Muscle layer of colon (tissue), 2 donors: ENCODE results near the gene HTT.

ENCODE experiments used
- H3K27ac ChIP-seq: one replicate; pipeline ENCODE4 v1.7.0; 2013; ENCODE audit warnings: low read depth, mild to moderate bottlenecking, low read length, moderate library complexity
- H3K27me3 ChIP-seq, 2 donors: one replicate each; pipeline ENCODE4 v1.7.0; 2013; ENCODE audit warnings: low read length in 2 of 2, mild to moderate bottlenecking in 2 of 2; ENCODE audit not compliant: insufficient read depth in 2 of 2, control insufficient read depth in 1 of 2
- H3K36me3 ChIP-seq: one replicate; pipeline ENCODE4 v1.7.0; 2013; ENCODE audit warnings: mild to moderate bottlenecking, low read length; ENCODE audit not compliant: insufficient read depth
- H3K4me1 ChIP-seq: one replicate; pipeline ENCODE4 v1.7.0; 2013; ENCODE audit warnings: mild to moderate bottlenecking, low read length; ENCODE audit not compliant: insufficient read depth
- H3K4me3 ChIP-seq, 2 donors: one replicate each; pipeline ENCODE4 v1.7.0; 2013; ENCODE audit warnings: low read length in 2 of 2, low read depth in 1 of 2, mild to moderate bottlenecking in 1 of 2, moderate library complexity in 1 of 2
- H3K9ac ChIP-seq: one replicate; pipeline ENCODE4 v1.7.0; 2013; ENCODE audit warnings: low read length
- H3K9me3 ChIP-seq: one replicate; pipeline ENCODE4 v1.7.0; 2013; ENCODE audit warnings: mild to moderate bottlenecking, low read length
- donor health status: abdominal sarcoma.
- donor health status: Adenocarcinoma of cecum.

Gene HTT

GRCh38 chr4:3234171-3235029 is 159.9 kb downstream of the HTT start:
- no peak overlapping the region for H3K4me3 ChIP-seq
- no peaks in the 10 kb centered on the region for H3K27me3 ChIP-seq
- no peak overlapping the region for H3K9ac ChIP-seq
- no peak overlapping the region for H3K27ac ChIP-seq
- peaks cover 72% of the 10 kb centered on the region for H3K36me3 ChIP-seq
- no peaks in the 10 kb centered on the region for H3K4me1 ChIP-seq
- H3K9me3 ChIP-seq = no peaks in the 10 kb centered on the region

GRCh38 chr4:3235030-3235345 is 160.5 kb downstream of the HTT start:
- Histone ChIP-seq H3K9me3 (no peaks in the 10 kb centered on the region), H3K4me1 (no peaks in the 10 kb centered on the region), H3K9ac (no peak overlapping the region), H3K4me3 (no peak overlapping the region), H3K27ac (no peak overlapping the region), H3K27me3 (no peaks in the 10 kb centered on the region), H3K36me3 (peaks cover 72% of the 10 kb centered on the region)

GRCh38 chr4:3235581-3235980 is 161.1 kb downstream of the HTT start:
- H3K36me3 ChIP-seq = peaks cover 70% of the 10 kb centered on the region
- no peak overlapping the region for H3K4me3 ChIP-seq
- no peak overlapping the region for H3K9ac ChIP-seq
- H3K27me3 ChIP-seq = no peaks in the 10 kb centered on the region
- peaks cover 1% of the 10 kb centered on the region for H3K4me1 ChIP-seq
- no peak overlapping the region for H3K27ac ChIP-seq
- no peaks in the 10 kb centered on the region for H3K9me3 ChIP-seq

GRCh38 chr4:3236326-3236878 is 161.9 kb downstream of the HTT start:
- Histone ChIP-seq H3K9me3 (no peaks in the 10 kb centered on the region), H3K27me3 (no peaks in the 10 kb centered on the region), H3K4me1 (peaks cover 9% of the 10 kb centered on the region), H3K4me3 (no peak overlapping the region), H3K9ac (no peak overlapping the region), H3K27ac (no peak overlapping the region), H3K36me3 (peaks cover 62% of the 10 kb centered on the region)

GRCh38 chr4:3237266-3237665 is 162.8 kb downstream of the HTT start:
- Histone ChIP-seq H3K4me3 (no peak overlapping the region), H3K36me3 (peaks cover 53% of the 10 kb centered on the region), H3K27ac (no peak overlapping the region), H3K9me3 (no peaks in the 10 kb centered on the region), H3K4me1 (peaks cover 18% of the 10 kb centered on the region), H3K9ac (no peak overlapping the region), H3K27me3 (no peaks in the 10 kb centered on the region)

GRCh38 chr4:3237712-3238560 is 163.5 kb downstream of the HTT start:
- Histone ChIP-seq H3K27ac (no peak overlapping the region), H3K36me3 (peaks cover 47% of the 10 kb centered on the region), H3K4me1 (peaks cover 22% of the 10 kb centered on the region), H3K9ac (no peak overlapping the region), H3K9me3 (no peaks in the 10 kb centered on the region), H3K4me3 (no peak overlapping the region), H3K27me3 (no peaks in the 10 kb centered on the region)

GRCh38 chr4:3238721-3239120 is 164.2 kb downstream of the HTT start:
- no peaks in the 10 kb centered on the region for H3K27me3 ChIP-seq
- H3K9ac ChIP-seq = no peak overlapping the region
- H3K9me3 ChIP-seq = no peaks in the 10 kb centered on the region
- peaks cover 22% of the 10 kb centered on the region for H3K4me1 ChIP-seq
- peaks cover 39% of the 10 kb centered on the region for H3K36me3 ChIP-seq
- no peak overlapping the region for H3K4me3 ChIP-seq
- no peak overlapping the region for H3K27ac ChIP-seq

- Histone ChIP-seq H3K4me3 (no peak overlapping the region), H3K4me1 (peaks cover 22% of the 10 kb centered on the region), H3K9ac (no peak overlapping the region), H3K9me3 (no peaks in the 10 kb centered on the region), H3K36me3 (peaks cover 35% of the 10 kb centered on the region), H3K27ac (no peak overlapping the region), H3K27me3 (no peaks in the 10 kb centered on the region)
Observed at GRCh38 chr4:3239303-3239702, 164.8 kb downstream of the HTT start.

- Histone ChIP-seq H3K9ac (no peak overlapping the region), H3K36me3 (peaks cover 32% of the 10 kb centered on the region), H3K27me3 (no peaks in the 10 kb centered on the region), H3K4me1 (peaks cover 22% of the 10 kb centered on the region), H3K4me3 (no peak overlapping the region), H3K9me3 (no peaks in the 10 kb centered on the region), H3K27ac (no peak overlapping the region)
Observed at GRCh38 chr4:3239998-3240920, 165.8 kb downstream of the HTT start.

- Histone ChIP-seq H3K4me1 (peaks cover 22% of the 10 kb centered on the region), H3K27ac (peak overlapping the region; percentile 79), H3K9me3 (no peaks in the 10 kb centered on the region), H3K9ac (no peak overlapping the region), H3K4me3 (no peak overlapping the region), H3K36me3 (peaks cover 25% of the 10 kb centered on the region), H3K27me3 (no peaks in the 10 kb centered on the region)
Observed at GRCh38 chr4:3240936-3241522, 166.5 kb downstream of the HTT start.
